Vagina (tissue), 2 donors: ENCODE measurements around the gene SERPINI1.
"Not testable (repeated sequence)": the region's sequence is repeated elsewhere in the genome, so short reads cannot be mapped to it uniquely, and the experiment has no call there.

Experiments used
- CTCF ChIP-seq, 3 experiments: fragments of 450-650 bp in 2 of 3; fragments of 200-600 bp in 1 of 3; sonication (generic) in 1 of 3; IDR thresholded peaks; one replicate each; pipeline ENCODE4 v1.5.1; 2017 to 2019; ENCODE audit warnings: antibody characterized with exemption in 3 of 3, mild to moderate bottlenecking in 2 of 3, moderate library complexity in 2 of 3
- POLR2A ChIP-seq, 2 donors: fragments of 450-650 bp; IDR thresholded peaks; one replicate each; pipeline ENCODE4 v1.6.1; 2017; ENCODE audit warnings: antibody characterized with exemption in 2 of 2, mild to moderate bottlenecking in 2 of 2, moderate library complexity in 2 of 2

DNA sequence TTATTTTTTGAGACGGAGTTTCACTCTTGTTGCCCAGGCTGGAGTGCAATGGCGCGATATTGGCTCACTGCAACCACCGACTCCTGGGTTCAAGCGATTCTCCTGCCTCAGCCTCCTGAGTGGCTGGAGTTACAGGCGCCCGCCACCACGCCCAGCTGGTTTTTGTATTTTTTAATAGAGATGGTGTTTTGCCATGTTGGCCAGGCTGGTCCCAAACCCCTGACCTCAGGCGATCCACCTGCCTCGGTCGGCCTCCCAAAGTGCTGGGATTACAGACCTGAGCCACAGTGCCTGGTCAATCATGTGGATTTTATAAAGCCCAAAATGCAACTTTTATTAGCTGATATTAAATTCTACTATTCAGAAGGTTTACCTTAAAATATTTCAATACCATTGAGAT, 92.1 kb downstream of the SERPINI1 start:
- TF ChIP-seq CTCF, POLR2A (IDR thresholded peaks at IDR 0.05): not testable (repeated sequence)
